ENCODE results near the gene ENC1.

Gene ENC1

GRCh38 chr5:74648835-74649293, 8.3 kb upstream of the ENC1 start:
- H3K36me3 ChIP-seq (ENCODE audit: insufficient read depth): no peaks in the 10 kb centered on the region
- H3K9ac ChIP-seq: peak overlapping the region; percentile 11; the same call in 1 of the 2 replicates
- peaks cover 31% of the 10 kb centered on the region for H3K4me1 ChIP-seq (ENCODE audit: low read depth, poor library complexity, severe bottlenecking)
- peak overlapping the region; percentile 10; the same call in 1 of the 2 replicates for H3K27ac ChIP-seq
- H3K4me2 ChIP-seq: peak overlapping the region; percentile 72
- TF ChIP-seq, protein P1, sequence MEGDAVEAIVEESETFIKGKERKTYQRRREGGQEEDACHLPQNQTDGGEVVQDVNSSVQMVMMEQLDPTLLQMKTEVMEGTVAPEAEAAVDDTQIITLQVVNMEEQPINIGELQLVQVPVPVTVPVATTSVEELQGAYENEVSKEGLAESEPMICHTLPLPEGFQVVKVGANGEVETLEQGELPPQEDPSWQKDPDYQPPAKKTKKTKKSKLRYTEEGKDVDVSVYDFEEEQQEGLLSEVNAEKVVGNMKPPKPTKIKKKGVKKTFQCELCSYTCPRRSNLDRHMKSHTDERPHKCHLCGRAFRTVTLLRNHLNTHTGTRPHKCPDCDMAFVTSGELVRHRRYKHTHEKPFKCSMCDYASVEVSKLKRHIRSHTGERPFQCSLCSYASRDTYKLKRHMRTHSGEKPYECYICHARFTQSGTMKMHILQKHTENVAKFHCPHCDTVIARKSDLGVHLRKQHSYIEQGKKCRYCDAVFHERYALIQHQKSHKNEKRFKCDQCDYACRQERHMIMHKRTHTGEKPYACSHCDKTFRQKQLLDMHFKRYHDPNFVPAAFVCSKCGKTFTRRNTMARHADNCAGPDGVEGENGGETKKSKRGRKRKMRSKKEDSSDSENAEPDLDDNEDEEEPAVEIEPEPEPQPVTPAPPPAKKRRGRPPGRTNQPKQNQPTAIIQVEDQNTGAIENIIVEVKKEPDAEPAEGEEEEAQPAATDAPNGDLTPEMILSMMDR (conservative IDR thresholded peaks at IDR 0.05; ENCODE audit: low read depth, low read length): peak; percentile 91
- H3K79me2 ChIP-seq (ENCODE audit: insufficient read depth, low read depth): no peaks in the 10 kb centered on the region
- peak overlapping the region; percentile 80 for H2AFZ ChIP-seq (ENCODE audit: low read depth)
- no peak overlapping the region for H3K4me3 ChIP-seq (IDR thresholded peaks at IDR 0.05; ENCODE audit: insufficient read depth, low read depth, low read length)
- no peaks in the 10 kb centered on the region for H3K27me3 ChIP-seq (ENCODE audit: insufficient read depth, low read depth)
- no peaks in the 10 kb centered on the region for H4K20me1 ChIP-seq (ENCODE audit: insufficient read depth)

GRCh38 chr5:74647096-74647495, 6.6 kb upstream of the ENC1 start:
- H3K27me3 ChIP-seq (ENCODE audit: insufficient read depth, low read depth): no peaks in the 10 kb centered on the region
- H4K20me1 ChIP-seq (ENCODE audit: insufficient read depth): no peaks in the 10 kb centered on the region
- H3K4me2 ChIP-seq: no peak overlapping the region; the same call in 1 of the 2 replicates
- H3K4me3 ChIP-seq (IDR thresholded peaks at IDR 0.05; ENCODE audit: insufficient read depth, low read depth, low read length): no peak overlapping the region
- H3K27ac ChIP-seq: no peak overlapping the region
- H3K9ac ChIP-seq: no peak overlapping the region
- H3K79me2 ChIP-seq (ENCODE audit: insufficient read depth, low read depth): no peaks in the 10 kb centered on the region
- peaks cover 27% of the 10 kb centered on the region for H3K4me1 ChIP-seq (ENCODE audit: low read depth, poor library complexity, severe bottlenecking)
- H3K36me3 ChIP-seq (ENCODE audit: insufficient read depth): no peaks in the 10 kb centered on the region
- TF ChIP-seq, protein P1 (conservative IDR thresholded peaks at IDR 0.05; ENCODE audit: low read depth, low read length): no peak
- H2AFZ ChIP-seq (ENCODE audit: low read depth): no peak overlapping the region

DNA sequence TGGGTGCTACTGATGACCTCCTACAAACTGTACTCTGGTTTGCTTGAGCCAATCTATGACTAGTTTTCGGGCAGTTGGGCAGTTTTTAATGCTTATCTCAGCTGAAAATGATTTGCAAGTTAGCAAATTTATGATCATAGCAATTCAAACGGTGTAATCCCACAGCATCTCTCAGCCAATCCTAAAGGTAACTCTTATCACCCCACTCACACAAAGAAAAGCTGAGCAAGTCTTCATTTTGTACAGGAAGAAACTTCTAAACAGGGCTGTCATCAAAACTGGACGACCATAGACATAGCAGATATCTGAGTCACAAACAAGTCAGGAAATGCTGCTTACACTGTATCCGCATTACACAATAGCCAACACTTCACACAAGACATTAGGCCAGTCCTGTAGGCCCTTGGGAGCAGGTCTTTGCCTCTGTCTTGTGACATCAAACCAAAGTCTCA, 2.6 kb upstream of the ENC1 start:
- H3K4me1 ChIP-seq (ENCODE audit: low read depth, poor library complexity, severe bottlenecking): peaks cover 15% of the 10 kb centered on the region
- no peak overlapping the region for H3K4me2 ChIP-seq
- TF ChIP-seq, protein P1 (conservative IDR thresholded peaks at IDR 0.05; ENCODE audit: low read depth, low read length): no peak
- no peaks in the 10 kb centered on the region for H3K36me3 ChIP-seq (ENCODE audit: insufficient read depth)
- peaks cover 14% of the 10 kb centered on the region; the same call in 1 of the 2 replicates for H4K20me1 ChIP-seq (ENCODE audit: insufficient read depth)
- H3K27me3 ChIP-seq (ENCODE audit: insufficient read depth, low read depth): no peaks in the 10 kb centered on the region
- H3K9ac ChIP-seq: no peak overlapping the region
- no peak overlapping the region for H3K4me3 ChIP-seq (IDR thresholded peaks at IDR 0.05; ENCODE audit: insufficient read depth, low read depth, low read length)
- H2AFZ ChIP-seq (ENCODE audit: low read depth): no peak overlapping the region
- no peak overlapping the region for H3K27ac ChIP-seq
- peaks cover 22% of the 10 kb centered on the region for H3K79me2 ChIP-seq (ENCODE audit: insufficient read depth, low read depth)

GRCh38 chr5:74642543-74642863, 2.0 kb upstream of the ENC1 start:
- Histone ChIP-seq H3K9ac (no peak overlapping the region), H3K4me3 (IDR thresholded peaks at IDR 0.05; ENCODE audit: insufficient read depth, low read depth, low read length) (no peak overlapping the region), H3K4me2 (no peak overlapping the region), H3K27me3 (ENCODE audit: insufficient read depth, low read depth) (no peaks in the 10 kb centered on the region), H4K20me1 (ENCODE audit: insufficient read depth) (peaks cover 20% of the 10 kb centered on the region), H3K79me2 (ENCODE audit: insufficient read depth, low read depth) (peaks cover 28% of the 10 kb centered on the region), H2AFZ (ENCODE audit: low read depth) (no peak overlapping the region; the same call in 1 of the 2 replicates), H3K36me3 (ENCODE audit: insufficient read depth) (no peaks in the 10 kb centered on the region), H3K27ac (no peak overlapping the region), H3K4me1 (ENCODE audit: low read depth, poor library complexity, severe bottlenecking) (peaks cover 15% of the 10 kb centered on the region)
- TF ChIP-seq, protein P1 (conservative IDR thresholded peaks at IDR 0.05; ENCODE audit: low read depth, low read length): no peak

Measured in KMS-11 (cell line).